ENCODE data around the gene DNPEP.

DNA sequence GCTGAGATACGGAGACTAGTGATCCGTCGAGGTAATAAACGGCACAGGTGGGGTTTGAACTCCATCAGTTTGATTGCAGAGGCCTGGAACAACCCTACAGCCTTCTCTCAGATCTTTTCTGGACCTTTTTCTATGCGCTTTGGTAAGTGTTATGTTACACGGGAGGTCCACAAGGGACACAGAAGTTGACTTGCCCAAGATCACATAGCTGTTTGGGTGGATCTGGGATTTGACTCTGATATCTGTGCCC, 1.1 kb upstream of the DNPEP start:
- TF ChIP-seq, protein P1, sequence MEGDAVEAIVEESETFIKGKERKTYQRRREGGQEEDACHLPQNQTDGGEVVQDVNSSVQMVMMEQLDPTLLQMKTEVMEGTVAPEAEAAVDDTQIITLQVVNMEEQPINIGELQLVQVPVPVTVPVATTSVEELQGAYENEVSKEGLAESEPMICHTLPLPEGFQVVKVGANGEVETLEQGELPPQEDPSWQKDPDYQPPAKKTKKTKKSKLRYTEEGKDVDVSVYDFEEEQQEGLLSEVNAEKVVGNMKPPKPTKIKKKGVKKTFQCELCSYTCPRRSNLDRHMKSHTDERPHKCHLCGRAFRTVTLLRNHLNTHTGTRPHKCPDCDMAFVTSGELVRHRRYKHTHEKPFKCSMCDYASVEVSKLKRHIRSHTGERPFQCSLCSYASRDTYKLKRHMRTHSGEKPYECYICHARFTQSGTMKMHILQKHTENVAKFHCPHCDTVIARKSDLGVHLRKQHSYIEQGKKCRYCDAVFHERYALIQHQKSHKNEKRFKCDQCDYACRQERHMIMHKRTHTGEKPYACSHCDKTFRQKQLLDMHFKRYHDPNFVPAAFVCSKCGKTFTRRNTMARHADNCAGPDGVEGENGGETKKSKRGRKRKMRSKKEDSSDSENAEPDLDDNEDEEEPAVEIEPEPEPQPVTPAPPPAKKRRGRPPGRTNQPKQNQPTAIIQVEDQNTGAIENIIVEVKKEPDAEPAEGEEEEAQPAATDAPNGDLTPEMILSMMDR (IDR thresholded peaks at IDR 0.05) = no peak
- no peak for TF ChIP-seq POLR2A (IDR thresholded peaks at IDR 0.05)
- no peak for TF ChIP-seq POLR2AphosphoS5 (IDR thresholded peaks at IDR 0.05)
- TF ChIP-seq EP300 (IDR thresholded peaks at IDR 0.05) = no peak
